ENCODE results near the gene SUSD3.

- TF ChIP-seq NFIC (IDR thresholded peaks at IDR 0.05), result no peak
- TF ChIP-seq EP300 (IDR thresholded peaks at IDR 0.05; ENCODE audit: borderline replicate concordance), result no peak
- TF ChIP-seq ZBTB7A (IDR thresholded peaks at IDR 0.05; ENCODE audit: low read depth), result no peak
- no peak for TF ChIP-seq RAD21 (IDR thresholded peaks at IDR 0.05; ENCODE audit: low read depth)
- TF ChIP-seq CREB1 (IDR thresholded peaks at IDR 0.05; ENCODE audit: low read depth), result no peak
- TF ChIP-seq EGR1 (IDR thresholded peaks at IDR 0.05), result no peak
- TF ChIP-seq TAF1 (IDR thresholded peaks at IDR 0.05; ENCODE audit: low read depth), result no peak
- no peak for TF ChIP-seq YY1 (IDR thresholded peaks at IDR 0.05; ENCODE audit: low read depth)
- no peak for TF ChIP-seq TCF12 (IDR thresholded peaks at IDR 0.05; ENCODE audit: low read depth)
- no peak for TF ChIP-seq REST (IDR thresholded peaks at IDR 0.05; ENCODE audit: low read depth)
- no peak for TF ChIP-seq CEBPB (IDR thresholded peaks at IDR 0.05)
- no peak for TF ChIP-seq FOXM1 (IDR thresholded peaks at IDR 0.05; ENCODE audit: borderline replicate concordance, low read depth)
- TF ChIP-seq MAX (IDR thresholded peaks at IDR 0.05), result no peak
- no peak for TF ChIP-seq TEAD4 (IDR thresholded peaks at IDR 0.05)
Measured at GRCh38 chr9:93059715-93060578, 1.4 kb downstream of the SUSD3 start.
